Heart left ventricle (tissue), 16 donors: Measurements from ENCODE around the gene BCL10. TPM values are rescaled to one million over a fixed set of nuclear protein-coding genes. Genes with fewer than 3 reads are reported as not detected.

ENCODE experiments used
- ATAC-seq, 4 donors: fragments of 200-7000 bp; cut with Tn5 transposase; one replicate each; pipeline ENCODE4 v1.9.1; 2020 to 2022; ENCODE audit warnings: moderate library complexity in 4 of 4, mild to moderate bottlenecking in 3 of 4, moderate number of reproducible peaks in 1 of 4
- DNase-seq, 5 donors: peaks; one replicate each; pipeline ENCODE4 v3.0.0-alpha.2; 2020
- H3K27ac ChIP-seq, 12 donors: fragments of 200-600 bp; sonication (generic) in 4 of 12; one replicate each; pipeline versions ENCODE4 v1.5.0 to v1.8.0; 2016 to 2022; ENCODE audit warnings: mild to moderate bottlenecking in 2 of 12
- H3K27me3 ChIP-seq, 9 donors: fragments of 200-600 bp; sonication (generic) in 2 of 9; one replicate each; pipeline versions ENCODE4 v1.5.1 to v1.8.0; 2016 to 2022; ENCODE audit warnings: mild to moderate bottlenecking in 3 of 9
- H3K36me3 ChIP-seq, 9 donors: fragments of 200-600 bp; sonication (generic) in 2 of 9; one replicate each; pipeline versions ENCODE4 v1.5.0 to v1.8.0; 2018 to 2022; ENCODE audit warnings: mild to moderate bottlenecking in 2 of 9
- H3K4me1 ChIP-seq, 12 donors: fragments of 200-600 bp; sonication (generic) in 4 of 12; one replicate each; pipeline versions ENCODE4 v1.5.0 to v1.8.0; 2016 to 2022; ENCODE audit warnings: mild to moderate bottlenecking in 3 of 12
- H3K4me3 ChIP-seq, 12 donors: fragments of 200-600 bp; sonication (generic) in 4 of 12; one replicate each; pipeline versions ENCODE4 v1.5.0 to v1.8.0; 2017 to 2022; ENCODE audit warnings: mild to moderate bottlenecking in 9 of 12, moderate library complexity in 4 of 12
- H3K9me3 ChIP-seq, 12 donors: fragments of 200-600 bp; sonication (generic) in 4 of 12; one replicate each; pipeline versions ENCODE4 v1.5.0 to v1.8.0; 2016 to 2022; ENCODE audit warnings: mild to moderate bottlenecking in 1 of 12
- POLR2A ChIP-seq, 2 donors: fragments of 450-650 bp; IDR thresholded peaks; one replicate each; pipeline ENCODE4 v1.6.1; 2017; ENCODE audit warnings: antibody characterized with exemption in 2 of 2, mild to moderate bottlenecking in 2 of 2, moderate library complexity in 2 of 2
- WGBS, 4 donors: extraction: QIAGEN DNeasy Blood & Tissue Kit in 2 of 4; methylation state at CpG; one replicate each; pipeline versions ENCODE4 v1.1.5 to v1.1.7; 2013 to 2018; 5-methylcytosine and 5-hydroxymethylcytosine counted together
- intact Hi-C, 10 donors: fragments of 100-400 bp; cut with DNase I; formaldehyde crosslinking; loops; one replicate each; pipeline versions ENCODE4 v1.11.1 to v1.14.2; 2022
- polyA plus RNA-seq, 2 donors: library from polyadenylated mRNA; stranded (reverse); fragments of 200-250 nt; gene quantifications; one replicate each; pipeline ENCODE4 v1.2.3, GENCODE V29; 2013
- total RNA-seq, 9 donors: library from RNA; depleted of rRNA in 2 of 9; stranded (reverse); fragments of >200 nt in 2 of 9; fragmentation: NEBNext Ultra II Directional in 3 of 9; extraction: Animal tissue kit (Norgen Biotek cat#: 25700) in 3 of 9; gene quantifications; one replicate each; pipeline versions ENCODE4 v1.1.0 to v1.2.4, GENCODE V29; 2016 to 2023
- TF ChIP-seq, protein P1 (sequence below), 12 donors: fragments of 200-600 bp; sonication (generic) in 4 of 12; IDR thresholded peaks; one replicate each; pipeline versions ENCODE4 v1.5.0 to v1.8.0; 2018 to 2022; ENCODE audit warnings: antibody characterized with exemption in 12 of 12, mild to moderate bottlenecking in 5 of 12
- donor health status: ischemic (EF 13 %, LVEDD 7.1; RV severe dilation, severe dysfunction).
- donor health status: healthy with polysubstance abuse.
- donor health status: DM: no; HTN: yes; CAD: no.
- donor health status: DM: no; HTN: no; CAD: no.
- donor health status: ischemic (EF 25% LVEDD 6.9; RV normal size, moderate dysfunction).
- donor health status: ischemic (EF 25% LVEDD 5.7; RV mildly dilated, moderate dysfunction).
- donor health status: healthy.
- donor health status: DM: yes; HTN: yes; CAD: no.
- donor health status: ischemic (EF 35%, LVEDD 5.7; RV mildly dilated, moderate dysfunction).
- donor health status: nonischemic (EF 11% LVEDD 7.7; RV severe dilation, severe dysfunction).
- donor health status: DM: yes; HTN: yes; CAD: no.
- donor health status: PGD.
- donor health status: ischemic (EF 29% LVEDD 5.4; RV normal size, mild dysfunction).
- donor health status: nonischemic (EF 23%, LVEDD 6.1; RV moderate dilation, normal function).

Gene BCL10
- total and polyA plus RNA-seq, 11 donors = 3.4 to 20.4 (median 8.0) TPM

GRCh38 chr1:85321237-85321964, 45.0 kb upstream of the BCL10 start:
- H3K4me1 ChIP-seq = peaks cover 0 to 33% (median 7%) of the 10 kb centered on the region in 12 donors
- H3K27me3 ChIP-seq = no peaks in the 10 kb centered on the region
- ATAC-seq (no peak), DNase-seq (no peak)
- TF ChIP-seq, protein P1, sequence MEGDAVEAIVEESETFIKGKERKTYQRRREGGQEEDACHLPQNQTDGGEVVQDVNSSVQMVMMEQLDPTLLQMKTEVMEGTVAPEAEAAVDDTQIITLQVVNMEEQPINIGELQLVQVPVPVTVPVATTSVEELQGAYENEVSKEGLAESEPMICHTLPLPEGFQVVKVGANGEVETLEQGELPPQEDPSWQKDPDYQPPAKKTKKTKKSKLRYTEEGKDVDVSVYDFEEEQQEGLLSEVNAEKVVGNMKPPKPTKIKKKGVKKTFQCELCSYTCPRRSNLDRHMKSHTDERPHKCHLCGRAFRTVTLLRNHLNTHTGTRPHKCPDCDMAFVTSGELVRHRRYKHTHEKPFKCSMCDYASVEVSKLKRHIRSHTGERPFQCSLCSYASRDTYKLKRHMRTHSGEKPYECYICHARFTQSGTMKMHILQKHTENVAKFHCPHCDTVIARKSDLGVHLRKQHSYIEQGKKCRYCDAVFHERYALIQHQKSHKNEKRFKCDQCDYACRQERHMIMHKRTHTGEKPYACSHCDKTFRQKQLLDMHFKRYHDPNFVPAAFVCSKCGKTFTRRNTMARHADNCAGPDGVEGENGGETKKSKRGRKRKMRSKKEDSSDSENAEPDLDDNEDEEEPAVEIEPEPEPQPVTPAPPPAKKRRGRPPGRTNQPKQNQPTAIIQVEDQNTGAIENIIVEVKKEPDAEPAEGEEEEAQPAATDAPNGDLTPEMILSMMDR (IDR thresholded peaks at IDR 0.05) = no peak
- TF ChIP-seq POLR2A (IDR thresholded peaks at IDR 0.05) = no peak
- intact Hi-C loops = no loop called here
- no peak overlapping the region for H3K4me3 ChIP-seq
- no peaks in the 10 kb centered on the region for H3K9me3 ChIP-seq
- peak overlapping the region in 1 of 12 donors; percentile 17 for H3K27ac ChIP-seq
- 85 to 89% (median 87%) methylated on average over 7 of the region's 7 CpGs for WGBS, 4 donors
- H3K36me3 ChIP-seq = peaks cover 0 to 7% (median 0%) of the 10 kb centered on the region in 9 donors

DNA sequence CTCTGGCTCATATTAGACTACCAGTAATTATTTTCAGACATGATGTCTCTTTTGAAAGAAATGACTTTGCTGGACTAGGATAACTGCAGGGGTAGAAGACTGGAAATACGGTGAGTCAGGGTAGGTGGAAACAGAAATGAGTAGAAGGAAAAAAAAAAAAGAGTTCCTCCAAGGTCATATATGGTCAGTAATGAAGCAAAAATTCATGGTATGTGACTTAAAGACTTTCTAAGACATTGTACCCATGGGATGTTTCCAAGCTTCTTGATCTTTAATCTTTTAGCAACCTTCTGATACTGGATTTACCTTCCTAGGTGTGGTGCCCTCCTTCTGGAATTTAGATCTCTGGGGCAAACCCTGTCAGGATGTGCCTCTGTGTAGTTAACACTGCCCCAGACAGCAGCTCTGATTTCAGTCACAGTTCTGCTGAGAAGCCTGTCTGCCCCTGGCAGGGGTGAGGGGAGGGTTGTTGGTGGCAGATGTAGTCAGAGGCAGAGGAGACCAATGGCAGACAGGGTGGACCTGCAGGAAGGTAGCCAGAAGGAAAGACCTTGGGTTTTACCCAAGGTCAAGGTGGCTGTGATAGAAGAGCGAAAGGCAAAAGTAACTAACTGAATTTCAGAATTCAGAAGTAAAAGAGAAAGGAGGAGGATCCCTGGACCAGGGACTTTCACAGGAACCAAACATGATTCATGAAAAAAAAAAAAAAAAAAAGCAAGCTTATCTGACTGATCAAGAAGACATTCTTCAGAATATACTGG, 44.1 kb upstream of the BCL10 start:
- DNase-seq = no peak
- peak overlapping the region in 6 of 12 donors; percentile 3 to 52 (median 26) for H3K27ac ChIP-seq
- 67 to 83% (median 77%) methylated on average over 2 of the region's 2 CpGs for WGBS, 4 donors

DNA sequence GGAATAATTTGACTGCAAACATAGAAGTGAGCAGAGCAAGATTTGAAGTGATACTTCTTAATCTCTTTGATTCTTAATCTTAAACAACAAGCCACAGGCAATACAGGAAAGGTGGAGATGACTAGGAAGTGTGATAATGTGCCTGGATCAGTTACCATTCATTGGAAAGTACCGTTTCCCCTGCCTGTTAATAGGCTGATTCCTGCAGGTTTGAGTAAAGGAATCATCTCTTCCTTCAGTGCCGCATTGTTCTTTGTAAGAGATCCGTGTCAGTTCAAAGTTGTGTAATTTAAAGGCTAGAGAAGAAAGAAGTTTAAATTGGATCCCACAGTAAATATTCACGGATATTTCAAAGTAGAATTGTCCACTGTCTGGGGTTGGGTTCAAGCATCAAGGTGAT, 43.5 kb upstream of the BCL10 start:
- peaks cover 0 to 7% (median 0%) of the 10 kb centered on the region in 9 donors for H3K36me3 ChIP-seq
- H3K9me3 ChIP-seq = no peaks in the 10 kb centered on the region
- 66 to 81% (median 72%) methylated on average over 4 of the region's 4 CpGs for WGBS, 4 donors
- TF ChIP-seq, protein P1 (IDR thresholded peaks at IDR 0.05) = no peak
- TF ChIP-seq POLR2A (IDR thresholded peaks at IDR 0.05) = no peak
- H3K27me3 ChIP-seq = no peaks in the 10 kb centered on the region
- peaks cover 0 to 42% (median 9%) of the 10 kb centered on the region in 12 donors for H3K4me1 ChIP-seq
- peak overlapping the region in 5 of 12 donors; percentile 3 to 52 (median 17) for H3K27ac ChIP-seq
- ATAC-seq (no peak), DNase-seq (no peak)
- intact Hi-C loops = no loop called here
- no peak overlapping the region for H3K4me3 ChIP-seq

More for the DNA sequence above, 44.1 kb upstream of the BCL10 start:
- intact Hi-C loops = no loop called here
- Histone ChIP-seq H3K36me3 (peaks cover 0 to 7% (median 0%) of the 10 kb centered on the region in 9 donors), H3K9me3 (no peaks in the 10 kb centered on the region), H3K27me3 (no peaks in the 10 kb centered on the region), H3K4me1 (peaks cover 0 to 39% (median 8%) of the 10 kb centered on the region in 12 donors), H3K4me3 (no peak overlapping the region)
- no peak for ATAC-seq
- TF ChIP-seq, protein P1 (IDR thresholded peaks at IDR 0.05) = no peak
- TF ChIP-seq POLR2A (IDR thresholded peaks at IDR 0.05) = no peak

DNA sequence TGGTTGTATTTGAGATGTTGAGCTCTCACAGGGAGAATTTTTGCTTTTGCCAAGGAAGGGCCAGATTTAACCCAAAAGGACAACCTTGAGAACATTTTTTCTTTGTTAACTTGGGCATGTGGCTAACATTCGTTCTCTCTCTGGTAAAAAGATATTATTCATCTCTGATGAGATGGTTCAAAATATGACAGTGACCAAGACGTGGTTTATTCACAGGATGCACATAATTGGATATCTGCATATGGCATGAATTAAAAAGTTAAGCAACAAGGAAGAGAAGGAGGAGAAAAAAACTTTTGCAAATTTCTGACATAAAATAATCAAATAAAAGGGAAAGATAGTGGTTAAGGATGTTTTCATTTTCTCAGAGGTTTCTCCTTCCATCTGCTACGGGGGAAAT, 43.1 kb upstream of the BCL10 start:
- intact Hi-C loops = no loop called here
- WGBS, 4 donors = 79 to 89% (median 83%) methylated on average over 3 of the region's 3 CpGs
- ATAC-seq (no peak), DNase-seq (no peak)
- H3K9me3 ChIP-seq = no peaks in the 10 kb centered on the region
- no peak overlapping the region for H3K27ac ChIP-seq
- no peak for TF ChIP-seq POLR2A (IDR thresholded peaks at IDR 0.05)
- TF ChIP-seq, protein P1 (IDR thresholded peaks at IDR 0.05) = no peak
- H3K36me3 ChIP-seq = peaks cover 0 to 7% (median 0%) of the 10 kb centered on the region in 9 donors
- H3K27me3 ChIP-seq = no peaks in the 10 kb centered on the region
- H3K4me3 ChIP-seq = no peak overlapping the region
- peaks cover 0 to 45% (median 13%) of the 10 kb centered on the region in 12 donors for H3K4me1 ChIP-seq
